Ureter (tissue), 1 donor: ENCODE measurements around the gene NGFR. TPM values are rescaled to one million over a fixed set of nuclear protein-coding genes. Genes with fewer than 3 reads are reported as not detected.

Experiments used
- DNase-seq: peaks from one replicate; pipeline ENCODE4 v3.0.0-alpha.2; 2020; ENCODE audit warnings: low spot score
- total RNA-seq: library from RNA; stranded (reverse); gene quantifications from one replicate; pipeline ENCODE4 v1.2.4, GENCODE V29; 2023
- donor health status: DM: yes; HTN: yes; CAD: no.

NGFR gene, protein sequence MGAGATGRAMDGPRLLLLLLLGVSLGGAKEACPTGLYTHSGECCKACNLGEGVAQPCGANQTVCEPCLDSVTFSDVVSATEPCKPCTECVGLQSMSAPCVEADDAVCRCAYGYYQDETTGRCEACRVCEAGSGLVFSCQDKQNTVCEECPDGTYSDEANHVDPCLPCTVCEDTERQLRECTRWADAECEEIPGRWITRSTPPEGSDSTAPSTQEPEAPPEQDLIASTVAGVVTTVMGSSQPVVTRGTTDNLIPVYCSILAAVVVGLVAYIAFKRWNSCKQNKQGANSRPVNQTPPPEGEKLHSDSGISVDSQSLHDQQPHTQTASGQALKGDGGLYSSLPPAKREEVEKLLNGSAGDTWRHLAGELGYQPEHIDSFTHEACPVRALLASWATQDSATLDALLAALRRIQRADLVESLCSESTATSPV
- total RNA-seq: 10.0 TPM

GRCh38 chr17:49494986-49495841 is at the start of gene NGFR:
TSS of gene NGFR (plus strand) at chr17:49495293. CDS start at chr17:49495418, 125 bp downstream.
- no peak for DNase-seq

GRCh38 chr17:49445591-49445990 is 49.5 kb upstream of the NGFR start:
- DNase-seq: no peak

DNA sequence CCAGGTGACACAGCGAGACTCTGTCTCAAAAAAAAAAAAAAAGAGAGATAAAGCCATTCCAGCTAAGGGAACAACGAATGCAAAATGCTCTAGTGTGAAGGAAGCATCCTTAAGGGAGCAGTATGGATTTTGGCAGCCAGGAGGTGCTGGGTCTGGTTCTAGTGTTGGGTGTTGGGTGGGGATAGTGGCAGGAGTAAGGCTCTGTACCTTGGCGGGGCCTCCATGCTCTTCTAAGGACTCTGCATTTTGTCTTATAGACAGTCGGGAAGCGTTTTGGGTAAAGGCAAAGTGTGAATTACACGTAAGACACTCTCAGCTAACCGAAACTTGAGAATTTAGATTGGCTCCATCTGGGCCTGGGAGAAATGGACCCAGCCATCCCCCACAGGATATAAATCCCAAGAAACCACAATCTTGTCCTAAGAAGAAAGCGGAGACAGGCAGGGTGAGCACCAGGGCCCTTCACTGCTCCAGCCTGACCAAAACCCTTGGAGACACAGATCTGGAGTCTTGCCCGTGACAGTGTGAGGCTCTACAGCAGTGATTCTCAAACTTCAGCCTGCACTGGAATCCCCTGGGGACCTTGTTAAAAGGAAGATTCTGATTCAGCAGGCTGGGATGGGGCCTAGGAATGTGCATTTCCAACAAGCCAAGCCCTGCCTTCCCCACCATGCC is 47.3 kb upstream of the NGFR start:
- no peak for DNase-seq

DNA sequence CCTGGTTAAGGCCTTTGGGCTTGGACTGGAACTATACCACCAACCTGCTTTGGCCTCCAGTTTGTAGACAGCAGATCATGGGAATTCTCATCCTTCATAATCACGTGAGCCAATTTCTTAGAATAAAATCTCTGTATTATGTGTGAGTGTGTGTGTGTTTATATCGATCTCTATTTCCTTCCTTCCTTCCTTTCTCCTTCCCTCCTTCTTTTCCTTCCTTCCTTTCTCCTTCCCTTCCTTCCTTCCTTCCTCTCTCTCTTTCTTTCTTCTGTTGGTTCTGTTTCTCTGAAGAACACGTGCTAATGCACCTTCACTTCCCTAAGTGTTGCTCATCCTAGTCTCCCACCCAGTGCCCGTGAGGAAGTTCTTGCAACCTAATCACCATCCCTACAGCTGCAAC is 44.9 kb upstream of the NGFR start:
- DNase-seq: no peak

DNA sequence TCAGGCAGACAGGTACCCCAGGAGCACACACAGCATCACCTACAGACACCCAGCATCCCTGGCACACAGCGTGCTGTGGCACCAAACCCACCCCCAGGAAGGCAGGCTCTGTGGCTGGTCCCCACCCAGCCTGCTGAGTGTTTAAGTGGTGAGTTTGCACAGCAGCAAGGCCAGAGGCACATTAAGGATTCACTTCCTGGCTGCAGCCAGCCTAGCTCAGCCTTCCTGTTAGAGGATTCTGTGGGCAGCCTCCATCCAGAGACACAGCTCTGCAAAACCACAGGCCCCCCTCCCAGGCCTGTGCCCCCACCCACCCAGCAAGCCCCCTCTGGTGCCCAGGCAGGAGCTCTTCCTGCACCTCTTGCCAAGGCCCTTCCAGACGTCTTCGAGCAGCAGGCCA is 44.4 kb upstream of the NGFR start:
- DNase-seq: no peak

DNA sequence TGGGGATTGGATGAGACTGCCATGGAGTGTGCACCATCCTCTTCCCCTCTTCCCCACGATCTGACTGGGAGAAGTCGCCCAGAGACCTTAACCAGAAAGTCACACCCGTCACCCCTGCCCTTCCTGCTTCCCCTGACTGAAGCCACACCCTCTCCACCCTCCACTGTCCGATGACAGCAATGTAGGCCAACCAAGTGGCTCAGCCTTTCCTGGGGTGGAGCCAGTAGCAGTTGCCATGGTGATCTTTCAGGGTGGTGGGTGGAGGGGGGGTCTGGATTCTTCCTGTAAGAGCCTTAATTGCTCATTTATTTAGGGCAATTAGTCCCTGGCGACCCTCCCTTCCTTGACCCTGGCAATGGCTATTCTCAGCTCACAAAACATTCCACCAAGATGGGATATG is 42.9 kb upstream of the NGFR start:
- no peak for DNase-seq

GRCh38 chr17:49452661-49453060 is 42.4 kb upstream of the NGFR start:
- DNase-seq: no peak

DNA sequence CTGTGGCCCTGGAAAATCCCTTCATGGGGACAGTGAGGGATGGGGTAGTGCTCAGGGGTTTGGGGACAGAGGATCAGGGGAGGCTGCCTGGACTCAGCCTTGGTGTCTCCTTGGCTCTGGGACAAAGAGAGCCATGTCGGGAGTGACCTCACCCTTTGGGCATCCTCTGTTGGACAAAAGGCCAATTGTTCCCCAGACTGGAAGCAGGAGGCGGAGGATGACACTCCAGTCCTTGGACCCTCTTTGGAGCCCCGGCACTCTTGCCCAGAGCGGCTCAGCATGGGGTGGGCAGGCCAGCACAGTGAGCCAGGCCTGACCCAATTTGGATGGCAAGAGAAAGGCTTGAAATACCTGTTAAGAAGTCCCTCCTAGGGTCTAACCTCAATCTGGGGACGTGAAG is 41.0 kb upstream of the NGFR start:
- no peak for DNase-seq

GRCh38 chr17:49455272-49455861 is 39.7 kb upstream of the NGFR start:
- no peak for DNase-seq

GRCh38 chr17:49456183-49456965 is 38.7 kb upstream of the NGFR start:
- no peak for DNase-seq

- no peak for DNase-seq
Measured at GRCh38 chr17:49457564-49458535, 37.2 kb upstream of the NGFR start.

GRCh38 chr17:49459401-49459984 is 35.6 kb upstream of the NGFR start:
- DNase-seq: no peak

GRCh38 chr17:49460401-49460800 is 34.7 kb upstream of the NGFR start:
- DNase-seq: no peak

GRCh38 chr17:49461580-49461979 is 33.5 kb upstream of the NGFR start:
- DNase-seq: no peak

DNA sequence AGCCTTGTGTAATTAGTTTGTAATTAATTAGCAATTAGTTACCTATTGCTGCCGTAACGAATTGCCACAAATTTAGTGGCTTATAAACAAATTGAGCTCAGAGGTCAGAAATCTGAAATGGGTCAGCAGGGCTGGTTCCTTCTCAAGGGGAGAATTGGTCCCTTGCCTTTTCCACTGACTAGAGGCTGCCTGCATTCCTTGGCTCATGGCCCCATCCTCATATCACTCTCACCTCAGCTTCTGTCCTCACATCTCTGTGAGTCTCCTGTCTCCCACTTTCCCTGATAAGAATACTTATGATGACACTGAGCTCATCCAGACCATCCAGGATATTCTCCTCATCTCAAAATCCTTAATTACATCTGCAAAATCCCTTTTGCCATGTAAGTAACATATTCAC is 31.0 kb upstream of the NGFR start:
- DNase-seq: no peak

DNA sequence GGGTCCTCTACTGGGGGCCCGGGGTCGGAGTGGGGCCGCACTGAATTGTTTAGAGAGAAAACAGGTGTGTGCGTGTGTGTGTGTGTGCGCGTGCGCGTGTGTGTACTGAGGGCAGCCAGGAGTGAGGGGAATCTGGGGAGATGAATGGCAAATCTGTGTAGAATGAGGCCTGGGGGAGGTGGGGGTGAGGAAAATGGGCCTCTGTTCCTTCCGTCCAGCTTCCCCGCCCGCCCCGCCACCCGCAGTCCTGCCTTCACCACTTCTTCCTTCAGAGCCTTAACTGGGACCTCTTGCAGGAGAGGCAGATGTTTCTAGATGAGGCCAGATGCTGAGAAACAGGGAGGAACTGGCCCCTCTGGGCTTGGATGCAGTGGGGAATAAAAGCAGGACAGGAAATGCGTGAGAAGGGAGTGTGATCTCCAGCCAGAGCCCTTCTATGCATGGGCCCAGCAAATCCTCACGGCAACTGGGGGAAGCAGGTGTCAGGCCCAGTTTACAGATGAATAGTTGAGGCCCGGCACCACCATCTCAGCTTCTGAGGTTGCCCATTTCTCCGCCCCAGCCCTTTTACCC is 29.7 kb upstream of the NGFR start:
- DNase-seq: no peak

DNA sequence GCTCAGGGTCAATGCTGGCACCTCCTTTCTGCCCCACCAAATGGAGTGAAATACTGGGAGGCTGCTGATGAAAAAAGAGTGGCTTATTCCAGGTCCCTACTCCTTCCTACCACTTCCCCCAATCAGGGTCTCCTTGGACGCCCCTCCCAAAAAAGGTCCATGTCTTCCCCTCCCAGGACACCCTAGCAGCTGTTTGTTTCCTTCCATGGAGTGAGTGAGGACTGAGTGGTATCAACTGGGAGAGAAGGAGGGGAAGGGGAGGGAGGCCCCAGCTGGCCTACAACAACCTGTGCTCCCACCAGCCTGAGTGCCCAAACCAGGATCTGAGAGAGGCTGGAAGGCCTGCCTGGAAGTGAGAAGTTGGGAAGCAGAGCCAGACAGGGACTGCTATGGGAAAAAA is 28.7 kb upstream of the NGFR start:
- no peak for DNase-seq

- no peak for DNase-seq
Measured at GRCh38 chr17:49467175-49467574, 27.9 kb upstream of the NGFR start.

- no peak for DNase-seq
Measured at GRCh38 chr17:49468811-49469385, 26.2 kb upstream of the NGFR start.
